Prostate gland (tissue), 2 donors: ENCODE data around the gene PRICKLE2. TPM values are rescaled to one million over a fixed set of nuclear protein-coding genes. Genes with fewer than 3 reads are reported as not detected.

Source experiments
- DNase-seq: peaks from one replicate; pipeline ENCODE4 v3.0.0-alpha.2; 2019; ENCODE audit warnings: low spot score
- H3K27ac ChIP-seq, 2 donors: fragments of 200-600 bp; sonication (generic); 2 replicates each; pipeline ENCODE4 v1.5.1; 2017 to 2019
- H3K27me3 ChIP-seq: fragments of 200-600 bp; sonication (generic); replicated peaks from 2 replicates; pipeline ENCODE4 v1.5.1; 2019; ENCODE audit not compliant: insufficient read depth
- H3K36me3 ChIP-seq, 2 donors: fragments of 200-600 bp; sonication (generic); 1 replicate in 1 of 2; 2 replicates in 1 of 2; pipeline versions ENCODE4 v1.5.1 to v1.8.1; 2017 to 2019
- H3K4me1 ChIP-seq: fragments of 200-600 bp; sonication (generic); replicated peaks from 2 replicates; pipeline ENCODE4 v1.5.1; 2019
- H3K4me3 ChIP-seq, 2 donors: fragments of 200-600 bp; sonication (generic); 2 replicates each; pipeline ENCODE4 v1.5.1; 2017 to 2019
- H3K9me3 ChIP-seq: fragments of 200-600 bp; sonication (generic); 2 replicates; pipeline ENCODE4 v1.5.1; 2017
- CTCF ChIP-seq, 4 experiments: fragments of 200-600 bp in 2 of 4; fragments of 450-650 bp in 2 of 4; sonication (generic) in 2 of 4; IDR thresholded peaks; 1 replicate in 3 of 4; 2 replicates in 1 of 4; pipeline ENCODE4 v1.5.1; 2016 to 2019; ENCODE audit warnings: antibody characterized with exemption in 4 of 4, mild to moderate bottlenecking in 2 of 4, moderate library complexity in 2 of 4
- POLR2A ChIP-seq: fragments of 450-650 bp; IDR thresholded peaks from one replicate; pipeline ENCODE4 v1.6.1; 2016; ENCODE audit warnings: antibody characterized with exemption, mild to moderate bottlenecking
- POLR2AphosphoS5 ChIP-seq: sonication (generic); formaldehyde crosslinking; IDR thresholded peaks from one replicate; pipeline ENCODE4 v1.6.1; 2017; ENCODE audit warnings: antibody characterized with exemption
- WGBS: methylation state at CpG from one replicate; pipeline ENCODE4 v1.1.5; 2018; 5-methylcytosine and 5-hydroxymethylcytosine counted together
- intact Hi-C: fragments of 100-400 bp; cut with DNase I; formaldehyde crosslinking; loops from one replicate; pipeline ENCODE4 v1.14.2; 2022
- total RNA-seq, 2 donors: library from RNA; depleted of rRNA; stranded (reverse); fragments of >200 nt; gene quantifications; one replicate each; pipeline ENCODE4 v1.1.0, GENCODE V29; 2016

PRICKLE2 gene
- total RNA-seq, 2 donors from 2014 or later = 11.9 to 21.0 TPM

- DNase-seq = no peak
- H3K4me3 ChIP-seq = no peak overlapping the region
- no peak overlapping the region for H3K27ac ChIP-seq
Measured at GRCh38 chr3:64049136-64049535, 176.1 kb downstream of the PRICKLE2 start.

DNA sequence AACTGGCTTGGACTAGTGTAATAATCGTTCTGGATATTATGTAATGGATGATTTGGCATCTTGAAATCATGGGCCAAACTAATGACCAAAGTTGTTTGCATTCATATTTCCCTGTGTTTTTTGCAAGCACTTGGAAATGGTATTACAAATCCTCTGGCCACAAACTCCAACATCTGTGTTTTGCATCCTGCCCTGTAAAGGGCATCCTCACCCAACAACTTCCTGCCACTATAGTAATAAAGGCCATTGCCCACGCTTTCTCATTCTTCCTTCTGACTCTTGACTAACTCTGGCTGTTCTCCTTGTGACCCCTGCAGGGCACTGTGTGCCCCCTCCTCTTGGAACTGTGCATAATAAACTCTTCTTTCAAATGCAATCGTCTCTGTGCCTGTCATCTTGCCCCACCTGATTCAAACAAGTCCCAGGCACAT, 176.6 kb downstream of the PRICKLE2 start:
- TF ChIP-seq POLR2AphosphoS5 = no peak
- no peak for TF ChIP-seq POLR2A
- TF ChIP-seq CTCF (IDR thresholded peaks at IDR 0.05) = no peak
- Histone ChIP-seq H3K27ac (no peak overlapping the region), H3K36me3 (no peaks in the 10 kb centered on the region), H3K4me3 (no peak overlapping the region), H3K27me3 (no peaks in the 10 kb centered on the region), H3K4me1 (no peaks in the 10 kb centered on the region), H3K9me3 (no peaks in the 10 kb centered on the region)
- WGBS = 83% methylated on average over 3 of the region's 3 CpGs
- intact Hi-C loops = no loop called here
- DNase-seq = no peak

More at GRCh38 chr3:64049136-64049535, 176.1 kb downstream of the PRICKLE2 start:
- intact Hi-C loops = no loop called here
- Histone ChIP-seq H3K4me1 (no peaks in the 10 kb centered on the region), H3K36me3 (no peaks in the 10 kb centered on the region), H3K27me3 (no peaks in the 10 kb centered on the region), H3K9me3 (no peaks in the 10 kb centered on the region)
- TF ChIP-seq CTCF (IDR thresholded peaks at IDR 0.05) = no peak
- TF ChIP-seq POLR2AphosphoS5 = no peak
- no peak for TF ChIP-seq POLR2A
- 84% methylated on average over 3 of the region's 3 CpGs for WGBS

GRCh38 chr3:64047787-64048186, 177.5 kb downstream of the PRICKLE2 start:
- TF ChIP-seq POLR2A = no peak
- TF ChIP-seq CTCF (IDR thresholded peaks at IDR 0.05) = no peak
- DNase-seq = no peak
- WGBS = 80% methylated on average over 7 of the region's 7 CpGs
- H3K27ac ChIP-seq = no peak overlapping the region
- no peaks in the 10 kb centered on the region for H3K9me3 ChIP-seq
- no peaks in the 10 kb centered on the region for H3K36me3 ChIP-seq
- no peaks in the 10 kb centered on the region for H3K4me1 ChIP-seq
- intact Hi-C loops = no loop called here
- H3K27me3 ChIP-seq = no peaks in the 10 kb centered on the region
- no peak overlapping the region for H3K4me3 ChIP-seq

- H3K4me3 ChIP-seq = no peak overlapping the region
- intact Hi-C loops = no loop called here
- H3K27ac ChIP-seq = no peak overlapping the region
- no peaks in the 10 kb centered on the region for H3K27me3 ChIP-seq
- no peaks in the 10 kb centered on the region for H3K9me3 ChIP-seq
- 38% methylated on average over 6 of the region's 6 CpGs for WGBS
- no peaks in the 10 kb centered on the region for H3K4me1 ChIP-seq
- no peak for TF ChIP-seq POLR2A
- no peak for TF ChIP-seq CTCF (IDR thresholded peaks at IDR 0.05)
- TF ChIP-seq POLR2AphosphoS5 = no peak
- H3K36me3 ChIP-seq = no peaks in the 10 kb centered on the region
- no peak for DNase-seq
Measured at GRCh38 chr3:64046996-64047594, 178.2 kb downstream of the PRICKLE2 start.

GRCh38 chr3:64046592-64046991, 178.7 kb downstream of the PRICKLE2 start:
- no peaks in the 10 kb centered on the region for H3K27me3 ChIP-seq
- no peaks in the 10 kb centered on the region for H3K4me1 ChIP-seq
- intact Hi-C loops = no loop called here
- no peak for DNase-seq
- no peak overlapping the region for H3K4me3 ChIP-seq
- no peaks in the 10 kb centered on the region for H3K9me3 ChIP-seq
- no peak for TF ChIP-seq POLR2A
- TF ChIP-seq CTCF (IDR thresholded peaks at IDR 0.05) = no peak
- TF ChIP-seq POLR2AphosphoS5 = no peak
- no peaks in the 10 kb centered on the region for H3K36me3 ChIP-seq
- no peak overlapping the region for H3K27ac ChIP-seq
- WGBS = 52% methylated on average over 3 of the region's 3 CpGs
